Esophagus muscularis mucosa (tissue), 4 donors: ENCODE data around the gene COL25A1. TPM values are rescaled to one million over a fixed set of nuclear protein-coding genes. Genes with fewer than 3 reads are reported as not detected.
"Not testable (repeated sequence)": the region's sequence is repeated elsewhere in the genome, so short reads cannot be mapped to it uniquely, and the experiment has no call there.

Experiments
- DNase-seq: peaks from one replicate; pipeline ENCODE4 v3.0.0-alpha.2; 2017; ENCODE audit errors: extremely low spot score
- H3K27ac ChIP-seq, 4 donors: fragments of 200-600 bp; sonication (generic); replicated peaks in 1 of 4; 1 replicate in 3 of 4; 2 replicates in 1 of 4; pipeline ENCODE4 v1.5.1; 2016 to 2019; ENCODE audit warnings: mild to moderate bottlenecking in 1 of 4
- H3K27me3 ChIP-seq, 4 donors: fragments of 200-600 bp; sonication (generic); one replicate each; pipeline versions ENCODE4 v1.5.1 to v1.6.0; 2016 to 2019
- H3K36me3 ChIP-seq, 4 donors: fragments of 200-600 bp; sonication (generic); one replicate each; pipeline ENCODE4 v1.5.1; 2016 to 2019
- H3K4me1 ChIP-seq, 4 donors: fragments of 200-600 bp; sonication (generic); one replicate each; pipeline ENCODE4 v1.5.1; 2016 to 2019
- H3K4me3 ChIP-seq, 4 donors: fragments of 200-600 bp; sonication (generic); 1 replicate in 2 of 4; 2 replicates in 2 of 4; pipeline ENCODE4 v1.5.1; 2016 to 2019; ENCODE audit warnings: mild to moderate bottlenecking in 4 of 4, moderate library complexity in 1 of 4
- H3K9me3 ChIP-seq, 4 donors: fragments of 200-600 bp; sonication (generic); 1 replicate in 3 of 4; 2 replicates in 1 of 4; pipeline ENCODE4 v1.5.1; 2016 to 2019
- CTCF ChIP-seq, 3 experiments: fragments of 200-600 bp in 2 of 3; fragments of 450-650 bp in 1 of 3; sonication (generic) in 2 of 3; IDR thresholded peaks; one replicate each; pipeline ENCODE4 v1.5.1; 2017 to 2019; ENCODE audit warnings: antibody characterized with exemption in 3 of 3, mild to moderate bottlenecking in 2 of 3, moderate library complexity in 1 of 3
- EP300 ChIP-seq: sonication (generic); formaldehyde crosslinking; IDR thresholded peaks from one replicate; pipeline ENCODE4 v1.6.1; 2017; ENCODE audit warnings: antibody characterized with exemption
- POLR2A ChIP-seq: fragments of 450-650 bp; IDR thresholded peaks from one replicate; pipeline ENCODE4 v1.6.1; 2017; ENCODE audit warnings: antibody characterized with exemption, moderate library complexity, mild to moderate bottlenecking, low read depth
- POLR2AphosphoS5 ChIP-seq, 2 donors: sonication (generic); formaldehyde crosslinking; IDR thresholded peaks; one replicate each; pipeline ENCODE4 v1.6.1; 2017; ENCODE audit warnings: antibody characterized with exemption in 2 of 2
- WGBS: methylation state at CpG from one replicate; pipeline ENCODE4 v1.1.5; 2018; 5-methylcytosine and 5-hydroxymethylcytosine counted together
- intact Hi-C: fragments of 100-400 bp; cut with DNase I; formaldehyde crosslinking; loops from one replicate; pipeline ENCODE4 v1.15.1; 2023
- total RNA-seq, 4 donors: library from RNA; depleted of rRNA; stranded (reverse); fragments of >200 nt; gene quantifications; one replicate each; pipeline versions ENCODE4 v1.1.0 to v1.2.1, GENCODE V29; 2016

Gene COL25A1
- total RNA-seq, 4 donors from 2014 or later, result 1.0 to 3.7 (median 2.0) TPM

DNA sequence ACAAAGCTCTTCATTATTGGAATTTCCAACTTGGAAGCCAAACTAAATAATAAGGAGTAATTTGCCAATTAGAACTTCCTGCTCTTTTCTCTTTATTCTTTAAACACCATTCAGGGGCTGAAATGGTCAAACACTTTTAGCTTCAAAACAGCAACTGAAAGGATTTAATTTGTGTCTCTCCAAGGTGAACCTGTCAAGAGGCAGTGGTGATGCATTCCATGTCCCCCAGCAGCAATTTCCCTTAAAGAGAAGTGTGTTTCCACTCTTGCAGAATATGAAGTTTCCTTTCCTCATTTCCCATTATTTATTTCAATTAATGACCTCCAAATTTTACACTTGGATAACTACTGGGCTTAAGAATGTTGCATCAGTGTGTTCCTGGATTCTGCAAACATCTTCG is 156.0 kb downstream of the COL25A1 start:
- Histone ChIP-seq H3K4me1 (no peaks in the 10 kb centered on the region), H3K27me3 (peaks cover 0 to 2% (median 0%) of the 10 kb centered on the region in 4 donors), H3K36me3 (no peaks in the 10 kb centered on the region), H3K27ac (no peak overlapping the region), H3K4me3 (no peak overlapping the region), H3K9me3 (no peaks in the 10 kb centered on the region)
- DNase-seq, result no peak
- intact Hi-C loops, result no loop called here
- WGBS, result 30% methylated on average over 1 of the region's 1 CpG
- TF ChIP-seq POLR2AphosphoS5 (IDR thresholded peaks at IDR 0.05) (no peak), EP300 (no peak), CTCF (IDR thresholded peaks at IDR 0.05) (no peak), POLR2A (no peak)

- H3K4me1 ChIP-seq, H3K9me3 ChIP-seq, H3K4me3 ChIP-seq, DNase-seq, H3K27ac ChIP-seq, intact Hi-C loops, H3K36me3 ChIP-seq, H3K27me3 ChIP-seq: not testable (repeated sequence)
- WGBS, result 91% methylated on average over 2 of the region's 2 CpGs
Measured at GRCh38 chr4:109138125-109138524, 164.3 kb downstream of the COL25A1 start.

GRCh38 chr4:109134921-109135320 is 167.5 kb downstream of the COL25A1 start:
- Histone ChIP-seq H3K4me3 (no peak overlapping the region), H3K36me3 (no peaks in the 10 kb centered on the region), H3K9me3 (no peaks in the 10 kb centered on the region), H3K27me3 (no peaks in the 10 kb centered on the region), H3K4me1 (no peaks in the 10 kb centered on the region), H3K27ac (no peak overlapping the region)
- intact Hi-C loops, result no loop called here
- DNase-seq, result no peak
- TF ChIP-seq POLR2AphosphoS5 (IDR thresholded peaks at IDR 0.05), result no peak
- TF ChIP-seq CTCF (IDR thresholded peaks at IDR 0.05), result no peak
- TF ChIP-seq EP300, result no peak
- no peak for TF ChIP-seq POLR2A

DNA sequence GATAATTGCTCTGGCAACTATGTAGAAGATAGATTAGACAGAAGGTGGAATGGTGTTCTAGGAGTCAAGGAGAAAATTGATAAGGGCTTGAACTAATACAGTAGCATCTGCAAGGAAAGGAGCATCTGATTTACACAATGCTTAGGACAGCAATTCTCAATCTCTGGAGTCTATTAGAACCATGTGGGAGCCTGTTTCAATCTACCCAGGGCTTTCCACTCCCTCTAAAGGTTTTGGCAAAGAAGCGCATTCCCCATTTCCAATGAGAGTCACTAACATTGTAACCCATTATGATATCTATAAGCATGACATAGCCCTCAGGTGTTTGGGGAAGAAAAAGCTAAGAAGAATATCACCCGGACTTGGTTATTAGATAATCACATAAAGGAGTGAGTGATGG is 168.2 kb downstream of the COL25A1 start:
- intact Hi-C loops, result no loop called here
- WGBS, result 84% methylated on average over 2 of the region's 2 CpGs
- TF ChIP-seq POLR2A (no peak), POLR2AphosphoS5 (IDR thresholded peaks at IDR 0.05) (no peak), EP300 (no peak), CTCF (IDR thresholded peaks at IDR 0.05) (no peak)
- Histone ChIP-seq H3K9me3 (no peaks in the 10 kb centered on the region), H3K36me3 (no peaks in the 10 kb centered on the region), H3K27ac (no peak overlapping the region), H3K27me3 (no peaks in the 10 kb centered on the region), H3K4me1 (no peaks in the 10 kb centered on the region), H3K4me3 (no peak overlapping the region)
- DNase-seq, result no peak

- WGBS, result 77% methylated on average over 6 of the region's 6 CpGs
- DNase-seq, result no peak
- Histone ChIP-seq H3K4me3 (no peak overlapping the region), H3K36me3 (no peaks in the 10 kb centered on the region), H3K4me1 (no peaks in the 10 kb centered on the region), H3K9me3 (no peaks in the 10 kb centered on the region), H3K27ac (no peak overlapping the region), H3K27me3 (no peaks in the 10 kb centered on the region)
- TF ChIP-seq POLR2AphosphoS5 (IDR thresholded peaks at IDR 0.05) (no peak), CTCF (IDR thresholded peaks at IDR 0.05) (no peak), EP300 (no peak)
- intact Hi-C loops, result no loop called here
Measured at GRCh38 chr4:109131559-109131958, 170.9 kb downstream of the COL25A1 start.
